ENCODE results near the gene DAB2. TPM values are rescaled to one million over a fixed set of nuclear protein-coding genes. Genes with fewer than 3 reads are reported as not detected.

Gene DAB2
- total RNA-seq, 1 donor from 2014 or later = 195 TPM

GRCh38 chr5:39362646-39363045 is 62.1 kb downstream of the DAB2 start:
- no peak for DNase-seq (ENCODE audit: extremely low spot score, unreplicated experiment)
- no peak for TF ChIP-seq CTCF (IDR thresholded peaks at IDR 0.05)
- no peak overlapping the region for H3K4me3 Mint-ChIP-seq (ENCODE audit: unreplicated experiment)
- no peaks in the 10 kb centered on the region for H3K36me3 Mint-ChIP-seq (ENCODE audit: unreplicated experiment)
- H3K27me3 Mint-ChIP-seq (ENCODE audit: unreplicated experiment) = no peaks in the 10 kb centered on the region
- peaks cover 6% of the 10 kb centered on the region for H3K4me1 Mint-ChIP-seq (ENCODE audit: unreplicated experiment)
- no peak overlapping the region for H3K27ac Mint-ChIP-seq (ENCODE audit: unreplicated experiment)
- no peaks in the 10 kb centered on the region for H3K9me3 Mint-ChIP-seq (ENCODE audit: unreplicated experiment)

- no peak for DNase-seq (ENCODE audit: extremely low spot score, unreplicated experiment)
- no peaks in the 10 kb centered on the region for H3K36me3 Mint-ChIP-seq (ENCODE audit: unreplicated experiment)
- H3K9me3 Mint-ChIP-seq (ENCODE audit: unreplicated experiment) = no peaks in the 10 kb centered on the region
- H3K27me3 Mint-ChIP-seq (ENCODE audit: unreplicated experiment) = no peaks in the 10 kb centered on the region
- H3K27ac Mint-ChIP-seq (ENCODE audit: unreplicated experiment) = no peak overlapping the region
- H3K4me3 Mint-ChIP-seq (ENCODE audit: unreplicated experiment) = no peak overlapping the region
- H3K4me1 Mint-ChIP-seq (ENCODE audit: unreplicated experiment) = peaks cover 6% of the 10 kb centered on the region
- TF ChIP-seq CTCF (IDR thresholded peaks at IDR 0.05) = no peak
Observed at GRCh38 chr5:39361306-39361705, 63.5 kb downstream of the DAB2 start.

- Mint-ChIP-seq H3K27me3 (ENCODE audit: unreplicated experiment) (no peaks in the 10 kb centered on the region), H3K4me3 (ENCODE audit: unreplicated experiment) (no peak overlapping the region), H3K4me1 (ENCODE audit: unreplicated experiment) (peaks cover 6% of the 10 kb centered on the region), H3K36me3 (ENCODE audit: unreplicated experiment) (no peaks in the 10 kb centered on the region), H3K27ac (ENCODE audit: unreplicated experiment) (no peak overlapping the region), H3K9me3 (ENCODE audit: unreplicated experiment) (no peaks in the 10 kb centered on the region)
- DNase-seq (ENCODE audit: extremely low spot score, unreplicated experiment) = no peak
- no peak for TF ChIP-seq CTCF (IDR thresholded peaks at IDR 0.05)
Observed at GRCh38 chr5:39360471-39361111, 64.2 kb downstream of the DAB2 start.

GRCh38 chr5:39356263-39356662 is 68.5 kb downstream of the DAB2 start:
- peaks cover 12% of the 10 kb centered on the region for H3K9me3 Mint-ChIP-seq (ENCODE audit: unreplicated experiment)

GRCh38 chr5:39355324-39355723 is 69.5 kb downstream of the DAB2 start:
- H3K4me1 Mint-ChIP-seq (ENCODE audit: unreplicated experiment) = peaks cover under 1% of the 10 kb centered on the region
- no peak for TF ChIP-seq CTCF (IDR thresholded peaks at IDR 0.05)
- no peak for DNase-seq (ENCODE audit: extremely low spot score, unreplicated experiment)
- no peak overlapping the region for H3K4me3 Mint-ChIP-seq (ENCODE audit: unreplicated experiment)
- no peaks in the 10 kb centered on the region for H3K36me3 Mint-ChIP-seq (ENCODE audit: unreplicated experiment)
- H3K27ac Mint-ChIP-seq (ENCODE audit: unreplicated experiment) = no peak overlapping the region
- H3K9me3 Mint-ChIP-seq (ENCODE audit: unreplicated experiment) = peaks cover 13% of the 10 kb centered on the region
- peaks cover 6% of the 10 kb centered on the region for H3K27me3 Mint-ChIP-seq (ENCODE audit: unreplicated experiment)

More at GRCh38 chr5:39356263-39356662, 68.5 kb downstream of the DAB2 start:
- Mint-ChIP-seq H3K27me3 (ENCODE audit: unreplicated experiment) (peaks cover 6% of the 10 kb centered on the region), H3K4me1 (ENCODE audit: unreplicated experiment) (peaks cover 6% of the 10 kb centered on the region), H3K36me3 (ENCODE audit: unreplicated experiment) (no peaks in the 10 kb centered on the region), H3K4me3 (ENCODE audit: unreplicated experiment) (no peak overlapping the region), H3K27ac (ENCODE audit: unreplicated experiment) (no peak overlapping the region)
- no peak for DNase-seq (ENCODE audit: extremely low spot score, unreplicated experiment)
- TF ChIP-seq CTCF (IDR thresholded peaks at IDR 0.05) = no peak
